ENCODE data around the gene CDH13.

- TF ChIP-seq EZH2 (IDR thresholded peaks at IDR 0.05; ENCODE audit: borderline replicate concordance) (no peak), CTCF (IDR thresholded peaks at IDR 0.05; ENCODE audit: poor library complexity) (no peak)
Observed at GRCh38 chr16:82845116-82845515, 218.3 kb downstream of the CDH13 start.

All from hepatocyte (in vitro differentiated cells).